Astrocyte (in vitro differentiated cells and primary cell): ENCODE results near the gene CPNE1. TPM values are rescaled to one million over a fixed set of nuclear protein-coding genes. Genes with fewer than 3 reads are reported as not detected.

Experiments
- DNase-seq: peaks from one replicate; pipeline ENCODE4 v3.0.0-alpha.2; 2010; ENCODE audit warnings: low read depth
- FAIRE-seq: peaks from 2 replicates; lab custom pipeline; 2011; peaks lifted over from hg19 to GRCh38; lab: Jason Lieb, UNC
- H2AFZ ChIP-seq: 2 replicates; pipeline ENCODE4 v1.6.0; 2012; ENCODE audit warnings: low read depth, low read length, inconsistent platforms
- H3K27ac ChIP-seq: 2 replicates; pipeline ENCODE4 v1.5.1; 2011; ENCODE audit warnings: low read depth, low read length, inconsistent platforms
- H3K27me3 ChIP-seq: 2 replicates; pipeline ENCODE4 v1.6.0; 2011; ENCODE audit warnings: low read length, inconsistent platforms; ENCODE audit not compliant: insufficient read depth
- H3K36me3 ChIP-seq: 2 replicates; pipeline ENCODE4 v1.5.1; 2011; ENCODE audit warnings: low read length, inconsistent platforms; ENCODE audit not compliant: insufficient read depth
- H3K4me1 ChIP-seq: 2 replicates; pipeline ENCODE4 v1.5.1; 2011; ENCODE audit warnings: low read length, inconsistent platforms; ENCODE audit not compliant: insufficient read depth
- H3K4me2 ChIP-seq: 2 replicates; pipeline ENCODE4 v1.6.0; 2012; ENCODE audit warnings: low read length, inconsistent platforms
- H3K4me3 ChIP-seq: 2 replicates; pipeline ENCODE4 v1.5.1; 2011; ENCODE audit warnings: low read depth, mild to moderate bottlenecking, low read length, inconsistent platforms; ENCODE audit not compliant: insufficient read depth
- H3K79me2 ChIP-seq: 2 replicates; pipeline ENCODE4 v1.6.0; 2012; ENCODE audit warnings: mild to moderate bottlenecking, low read length, inconsistent platforms; ENCODE audit not compliant: insufficient read depth
- H3K9ac ChIP-seq: 2 replicates; pipeline ENCODE4 v1.6.0; 2012; ENCODE audit warnings: mild to moderate bottlenecking, low read length, inconsistent platforms
- H3K9me3 ChIP-seq: 2 replicates; pipeline ENCODE4 v1.5.1; 2012; ENCODE audit warnings: low read depth, mild to moderate bottlenecking, low read length, inconsistent platforms; ENCODE audit not compliant: insufficient read depth
- H4K20me1 ChIP-seq: 2 replicates; pipeline ENCODE4 v1.6.0; 2012; ENCODE audit warnings: low read length, inconsistent platforms; ENCODE audit not compliant: insufficient read depth
- H3K27ac Mint-ChIP-seq: one replicate; pipeline ENCODE4 v1.8.0; 2021; ENCODE audit warnings: mild to moderate bottlenecking, mixed read lengths; ENCODE audit not compliant: unreplicated experiment
- H3K27me3 Mint-ChIP-seq: one replicate; pipeline ENCODE4 v1.8.0; 2021; ENCODE audit warnings: low read depth, mixed read lengths; ENCODE audit not compliant: unreplicated experiment
- H3K36me3 Mint-ChIP-seq: one replicate; pipeline ENCODE4 v1.8.0; 2021; ENCODE audit warnings: low read depth, mixed read lengths; ENCODE audit not compliant: unreplicated experiment
- H3K4me1 Mint-ChIP-seq: one replicate; pipeline ENCODE4 v1.8.0; 2021; ENCODE audit warnings: low read depth, mixed read lengths; ENCODE audit not compliant: unreplicated experiment
- H3K4me3 Mint-ChIP-seq: one replicate; pipeline ENCODE4 v1.8.0; 2021; ENCODE audit warnings: mild to moderate bottlenecking, moderate library complexity, mixed read lengths; ENCODE audit not compliant: unreplicated experiment
- H3K9me3 Mint-ChIP-seq: one replicate; pipeline ENCODE4 v1.8.0; 2021; ENCODE audit warnings: mild to moderate bottlenecking, mixed read lengths; ENCODE audit not compliant: unreplicated experiment
- CTCF ChIP-seq: IDR thresholded peaks from 2 replicates; pipeline ENCODE4 v1.5.1; 2011; ENCODE audit warnings: low read depth, mild to moderate bottlenecking, inconsistent platforms, low read length, moderate library complexity; ENCODE audit not compliant: insufficient read depth
- EZH2 ChIP-seq: IDR thresholded peaks from 2 replicates; pipeline ENCODE4 v1.6.1; 2012; ENCODE audit warnings: mild to moderate bottlenecking, low read length, inconsistent platforms; ENCODE audit not compliant: insufficient read depth
- total RNA-seq: library from RNA; stranded (reverse); gene quantifications from 2 replicates; pipeline ENCODE4 v1.2.1, GENCODE V29; 2021

The CPNE1 gene
- total RNA-seq, 1 donor from 2014 or later = 194 TPM

- Mint-ChIP-seq H3K4me3 (no peak overlapping the region), H3K36me3 (peaks cover 16% of the 10 kb centered on the region), H3K27me3 (no peaks in the 10 kb centered on the region), H3K9me3 (no peaks in the 10 kb centered on the region), H3K27ac (peak overlapping the region; percentile 82), H3K4me1 (peaks cover 25% of the 10 kb centered on the region)
- H3K4me1 ChIP-seq = peaks cover 19% of the 10 kb centered on the region
- peaks cover 54% of the 10 kb centered on the region for H3K36me3 ChIP-seq
- no peaks in the 10 kb centered on the region for H3K9me3 ChIP-seq
- no peak overlapping the region for H3K27ac ChIP-seq
- no peak overlapping the region for H2AFZ ChIP-seq
- peak overlapping the region; percentile 0 for H3K9ac ChIP-seq
- H4K20me1 ChIP-seq = peaks cover 75% of the 10 kb centered on the region
- FAIRE-seq (no peak), DNase-seq (peak; percentile 18)
- TF ChIP-seq EZH2 = no peak
- no peak for TF ChIP-seq CTCF
- H3K27me3 ChIP-seq = no peaks in the 10 kb centered on the region
- peaks cover 78% of the 10 kb centered on the region for H3K79me2 ChIP-seq
- no peak overlapping the region for H3K4me2 ChIP-seq
- H3K4me3 ChIP-seq = no peak overlapping the region
These were observed 37.5 kb upstream of the CPNE1 start for GRCh38 chr20:35702051-35702823.

GRCh38 chr20:35700625-35701148, 36.0 kb upstream of the CPNE1 start:
- Histone ChIP-seq H4K20me1 (peaks cover 62% of the 10 kb centered on the region), H3K9me3 (no peaks in the 10 kb centered on the region), H3K27ac (no peak overlapping the region), H3K4me1 (peaks cover 19% of the 10 kb centered on the region), H3K4me2 (peak overlapping the region; percentile 100), H2AFZ (no peak overlapping the region), H3K36me3 (peaks cover 41% of the 10 kb centered on the region), H3K9ac (peak overlapping the region; percentile 97), H3K4me3 (peak overlapping the region; percentile 97), H3K27me3 (no peaks in the 10 kb centered on the region), H3K79me2 (peaks cover 73% of the 10 kb centered on the region)
- DNase-seq (no peak), FAIRE-seq (no peak)
- H3K36me3 Mint-ChIP-seq = peaks cover 19% of the 10 kb centered on the region
- peak overlapping the region; percentile 99 for H3K4me3 Mint-ChIP-seq
- peak overlapping the region; percentile 98 for H3K27ac Mint-ChIP-seq
- H3K9me3 Mint-ChIP-seq = no peaks in the 10 kb centered on the region
- no peaks in the 10 kb centered on the region for H3K27me3 Mint-ChIP-seq
- H3K4me1 Mint-ChIP-seq = peaks cover 26% of the 10 kb centered on the region
- TF ChIP-seq CTCF (no peak), EZH2 (no peak)
